Naive B cell (primary cell): ENCODE measurements around the gene MYO1F. TPM values are rescaled to one million over a fixed set of nuclear protein-coding genes. Genes with fewer than 3 reads are reported as not detected.
"Not testable (repeated sequence)": the region's sequence is repeated elsewhere in the genome, so short reads cannot be mapped to it uniquely, and the experiment has no call there.

Source experiments
- ATAC-seq, 2 donors: fragments of 150-1000 bp; cut with Tn5 transposase; 2 replicates each; pipeline ENCODE4 v1.10.0; 2021; ENCODE audit warnings: low read depth in 2 of 2, mild to moderate bottlenecking in 2 of 2, moderate library complexity in 2 of 2
- DNase-seq: peaks from one replicate; pipeline ENCODE4 v3.0.0; 2022
- H3K27ac Mint-ChIP-seq, 6 donors: one replicate each; pipeline ENCODE4 v1.8.0; 2020 to 2022; ENCODE audit warnings: mild to moderate bottlenecking in 6 of 6, mixed read lengths in 6 of 6, moderate library complexity in 5 of 6, inconsistent platforms in 2 of 6
- H3K27me3 Mint-ChIP-seq, 3 donors: one replicate each; pipeline ENCODE4 v1.8.0; 2021 to 2022; ENCODE audit warnings: mixed read lengths in 3 of 3, mild to moderate bottlenecking in 1 of 3
- H3K36me3 Mint-ChIP-seq, 2 donors: one replicate each; pipeline ENCODE4 v1.8.0; 2020 to 2022; ENCODE audit warnings: mixed read lengths in 2 of 2, inconsistent platforms in 1 of 2, mild to moderate bottlenecking in 1 of 2
- H3K4me1 Mint-ChIP-seq, 3 donors: one replicate each; pipeline ENCODE4 v1.8.0; 2020 to 2022; ENCODE audit warnings: mixed read lengths in 3 of 3, inconsistent platforms in 1 of 3, mild to moderate bottlenecking in 1 of 3, moderate library complexity in 1 of 3
- H3K4me3 Mint-ChIP-seq, 8 donors: one replicate each; pipeline ENCODE4 v1.8.0; 2020 to 2022; ENCODE audit warnings: mild to moderate bottlenecking in 8 of 8, mixed read lengths in 8 of 8, moderate library complexity in 8 of 8, inconsistent platforms in 2 of 8
- H3K9me3 Mint-ChIP-seq, 7 donors: one replicate each; pipeline ENCODE4 v1.8.0; 2020 to 2022; ENCODE audit warnings: mixed read lengths in 7 of 7, mild to moderate bottlenecking in 5 of 7, inconsistent platforms in 2 of 7, moderate library complexity in 1 of 7
- polyA plus RNA-seq, 6 donors: library from polyadenylated mRNA; unstranded; fragments of 300-500 nt; fragmentation: Illumina TruSeq; gene quantifications; one replicate each; pipeline ENCODE4 v1.2.3, GENCODE V29; 2021; ENCODE audit warnings: low read depth in 6 of 6

The MYO1F gene
- polyA plus RNA-seq, 6 donors from 2014 or later = 7.2 to 24.4 (median 9.6) TPM

DNA sequence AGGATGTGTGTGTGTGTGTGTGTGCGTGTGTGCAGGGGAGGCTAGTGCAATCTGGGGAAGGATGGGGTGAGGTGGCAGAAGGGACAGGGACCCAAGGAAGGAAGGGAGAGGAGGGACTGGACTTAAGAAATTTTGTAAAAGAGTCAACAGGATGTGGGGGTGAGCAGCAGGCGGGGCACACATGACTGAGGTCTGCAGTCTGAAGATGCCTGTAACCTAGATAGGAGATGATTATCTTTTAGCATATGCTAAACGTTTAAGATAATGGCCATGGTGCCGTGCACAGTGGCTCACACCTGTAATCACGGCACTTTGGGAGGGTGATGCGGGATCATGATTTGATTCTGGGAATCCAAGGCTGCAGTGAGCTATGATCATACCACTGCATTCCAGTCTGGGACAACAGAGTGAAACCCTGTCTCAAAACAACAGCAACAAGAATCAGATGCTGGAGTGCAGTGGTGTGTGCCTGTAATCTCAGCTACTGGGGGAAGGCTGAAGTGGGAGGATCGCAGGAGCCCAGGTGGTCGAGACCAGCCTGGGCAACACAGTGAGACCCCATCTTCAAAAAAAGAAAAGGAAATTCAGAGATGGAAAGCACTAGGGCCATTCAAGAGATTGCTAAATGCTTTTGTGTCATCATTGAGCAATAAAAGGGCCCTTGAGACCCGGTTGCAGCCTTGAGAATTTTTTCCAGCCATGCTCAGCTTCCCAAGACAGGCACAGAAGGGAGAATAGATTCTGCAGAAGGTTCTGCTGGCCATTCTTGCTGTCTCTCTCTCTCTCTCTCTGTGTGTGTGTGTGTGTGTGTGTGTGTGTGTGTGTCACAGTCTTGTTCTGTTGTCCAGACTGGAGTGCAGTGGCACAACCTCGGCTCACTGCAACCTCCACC lies 59.4 kb downstream of the MYO1F start:
- H3K4me3 Mint-ChIP-seq = peak overlapping the region in 7 of 8 donors; percentile 8 to 89 (median 54)
- H3K27me3 Mint-ChIP-seq = no peaks in the 10 kb centered on the region
- peak overlapping the region in 4 of 6 donors; percentile 69 to 79 (median 76) for H3K27ac Mint-ChIP-seq
- H3K36me3 Mint-ChIP-seq = no peaks in the 10 kb centered on the region
- H3K4me1 Mint-ChIP-seq = peaks cover 21 to 36% (median 31%) of the 10 kb centered on the region in 3 donors
- no peaks in the 10 kb centered on the region for H3K9me3 Mint-ChIP-seq
- DNase-seq = no peak
- ATAC-seq = no peak

GRCh38 chr19:8515317-8515716 lies 61.9 kb downstream of the MYO1F start:
- no peaks in the 10 kb centered on the region for H3K27me3 Mint-ChIP-seq
- peak overlapping the region; percentile 54 to 98 (median 94) for H3K4me3 Mint-ChIP-seq
- no peak for ATAC-seq
- no peak for DNase-seq
- H3K27ac Mint-ChIP-seq = peak overlapping the region in 4 of 6 donors; percentile 69 to 97 (median 75)
- H3K36me3 Mint-ChIP-seq = no peaks in the 10 kb centered on the region
- peaks cover 21 to 36% (median 31%) of the 10 kb centered on the region in 3 donors for H3K4me1 Mint-ChIP-seq
- no peaks in the 10 kb centered on the region for H3K9me3 Mint-ChIP-seq

GRCh38 chr19:8514505-8515009 lies 62.7 kb downstream of the MYO1F start:
- H3K27ac Mint-ChIP-seq = peak overlapping the region; percentile 33 to 100 (median 96)
- H3K27me3 Mint-ChIP-seq, ATAC-seq, DNase-seq, H3K36me3 Mint-ChIP-seq, H3K9me3 Mint-ChIP-seq: not testable (repeated sequence)
- peak overlapping the region; percentile 88 to 98 (median 96) for H3K4me3 Mint-ChIP-seq
- H3K4me1 Mint-ChIP-seq = peaks cover 21 to 36% (median 31%) of the 10 kb centered on the region in 3 donors

DNA sequence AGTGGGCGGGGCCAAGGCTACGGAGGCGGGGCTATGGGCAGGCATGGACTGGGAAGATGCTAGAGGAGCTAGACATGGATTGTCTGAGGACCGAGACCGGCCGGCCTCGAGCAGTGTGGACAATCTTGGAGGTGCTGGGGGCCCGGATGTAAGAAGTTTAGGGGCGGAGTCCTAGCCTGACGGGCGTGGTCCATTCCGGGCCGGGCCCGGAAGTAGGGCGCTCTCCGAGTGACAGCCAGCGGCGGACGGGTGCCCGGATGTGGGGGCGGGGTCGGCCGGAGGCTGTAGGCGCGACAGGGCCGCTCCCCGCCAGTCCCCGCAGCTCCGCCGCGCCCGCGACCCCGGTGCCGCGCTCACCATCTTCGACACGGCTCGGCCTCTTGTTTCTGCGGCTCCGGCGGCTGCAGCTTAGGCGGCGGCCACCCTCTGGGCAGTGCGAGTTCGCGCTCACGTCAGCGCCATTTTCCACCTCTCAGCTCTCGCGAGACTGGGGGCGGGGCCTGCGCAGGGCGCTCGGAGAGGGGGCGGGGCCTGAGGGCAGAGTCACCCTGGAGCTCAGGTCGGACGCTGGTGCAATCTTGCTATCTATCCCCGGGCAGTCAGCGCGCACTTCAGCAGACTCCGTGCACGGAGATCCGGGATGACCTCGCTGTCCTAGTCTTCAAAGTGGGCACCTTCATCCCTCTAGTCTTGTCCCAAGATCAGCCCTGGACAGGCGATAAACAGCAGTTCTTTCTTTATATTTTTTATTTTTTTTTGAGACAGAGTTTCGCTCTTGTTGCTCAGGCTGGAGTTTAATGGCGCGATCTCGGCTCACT lies 63.3 kb downstream of the MYO1F start, which contains the start of gene ZNF414:
Gene ZNF414, minus strand, starts transcription at position 481 of the 818 bp plus-strand sequence. Its CDS starts 121 bp downstream, at position 360.
- peak; percentile 91 for ATAC-seq

DNA sequence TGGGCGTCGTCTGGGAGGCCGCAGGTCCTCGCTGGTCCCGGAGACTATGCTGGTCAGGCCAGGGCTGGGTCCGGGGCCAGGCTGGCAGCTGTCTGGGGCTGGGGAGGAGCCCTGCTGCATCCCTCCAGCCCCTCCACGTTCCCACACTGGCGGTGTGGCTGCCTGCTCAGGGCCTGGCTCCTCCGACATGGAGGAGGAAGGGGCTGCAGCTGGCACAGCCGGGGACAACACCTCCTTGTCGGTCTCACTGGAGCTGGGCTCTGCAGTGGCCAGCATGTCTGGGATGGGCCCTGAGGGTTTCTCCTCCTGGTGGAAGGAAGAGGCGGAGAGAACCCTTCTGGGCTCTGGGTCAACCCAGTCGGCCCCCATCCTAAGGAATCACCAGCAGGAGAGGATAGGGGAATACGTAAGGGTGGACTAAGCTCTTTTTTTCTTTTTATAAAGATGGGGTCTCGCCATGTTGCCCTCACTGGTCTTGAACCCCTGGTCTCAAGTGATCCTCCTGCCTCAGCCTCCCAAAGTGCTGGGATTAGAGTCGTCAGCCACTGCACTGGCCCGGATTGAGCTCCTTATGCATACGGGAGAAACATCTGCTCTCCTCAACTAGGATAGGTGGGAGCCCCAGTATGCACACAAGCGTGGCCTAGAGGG lies 64.1 kb downstream of the MYO1F start:
- H3K4me3 Mint-ChIP-seq = peak overlapping the region; percentile 88 to 98 (median 96)
- no peak for ATAC-seq
- peaks cover 17 to 36% (median 31%) of the 10 kb centered on the region in 3 donors for H3K4me1 Mint-ChIP-seq
- peak overlapping the region; percentile 96 to 100 (median 98) for H3K27ac Mint-ChIP-seq
- no peaks in the 10 kb centered on the region for H3K9me3 Mint-ChIP-seq
- no peaks in the 10 kb centered on the region for H3K36me3 Mint-ChIP-seq
- no peak for DNase-seq
- H3K27me3 Mint-ChIP-seq = no peaks in the 10 kb centered on the region

More for the DNA sequence above, 63.3 kb downstream of the MYO1F start, which contains the start of gene ZNF414:
- Mint-ChIP-seq H3K9me3 (no peaks in the 10 kb centered on the region), H3K4me1 (peaks cover 21 to 36% (median 31%) of the 10 kb centered on the region in 3 donors), H3K27ac (peak within 1 kb of the TSS; percentile 96 to 100 (median 98)), H3K27me3 (no peaks in the 10 kb centered on the region), H3K4me3 (peak within 1 kb of the TSS; percentile 88 to 98 (median 96)), H3K36me3 (no peaks in the 10 kb centered on the region)
- DNase-seq = peak; percentile 98

GRCh38 chr19:8512115-8512967 lies 64.9 kb downstream of the MYO1F start:
- ATAC-seq (no peak), DNase-seq (no peak)
- Mint-ChIP-seq H3K4me1 (peaks cover 10 to 37% (median 22%) of the 10 kb centered on the region in 3 donors), H3K27me3 (no peaks in the 10 kb centered on the region), H3K27ac (peak overlapping the region in 2 of 6 donors; percentile 12 to 28), H3K9me3 (no peaks in the 10 kb centered on the region), H3K4me3 (peak overlapping the region in 6 of 8 donors; percentile 18 to 98 (median 70)), H3K36me3 (no peaks in the 10 kb centered on the region)

DNA sequence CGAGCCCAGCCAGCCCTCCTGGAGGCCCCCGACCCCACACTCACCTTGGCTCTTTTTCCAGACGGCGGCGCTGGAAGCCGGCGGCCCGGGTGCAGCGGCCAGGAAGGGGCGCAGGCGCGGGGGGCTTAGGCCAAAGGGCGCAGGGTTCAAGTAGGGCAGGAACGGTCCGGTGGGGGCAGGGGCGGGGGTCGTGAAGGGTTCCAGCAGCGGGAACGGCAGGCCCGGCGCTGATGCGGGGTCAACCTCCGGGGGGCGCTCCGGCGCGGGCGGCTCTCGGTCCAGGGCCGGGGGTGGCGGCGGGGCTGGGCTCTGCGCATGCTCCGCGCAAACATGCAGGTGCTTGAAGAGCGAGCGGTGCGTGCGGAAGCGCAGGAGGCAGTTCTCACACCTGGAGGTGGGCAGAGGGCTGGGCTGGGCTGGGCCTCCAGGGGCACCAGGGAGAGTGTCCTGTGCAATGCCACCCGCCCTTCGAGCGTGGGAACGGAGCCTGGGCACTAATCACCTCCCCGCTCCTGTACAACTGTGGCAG lies 65.6 kb downstream of the MYO1F start:
- no peak for DNase-seq
- ATAC-seq = no peak
- Mint-ChIP-seq H3K27ac (no peak overlapping the region), H3K36me3 (no peaks in the 10 kb centered on the region), H3K4me3 (peak overlapping the region in 1 of 8 donors; percentile 52), H3K4me1 (peaks cover 8 to 34% (median 22%) of the 10 kb centered on the region in 3 donors), H3K27me3 (no peaks in the 10 kb centered on the region), H3K9me3 (no peaks in the 10 kb centered on the region)

DNA sequence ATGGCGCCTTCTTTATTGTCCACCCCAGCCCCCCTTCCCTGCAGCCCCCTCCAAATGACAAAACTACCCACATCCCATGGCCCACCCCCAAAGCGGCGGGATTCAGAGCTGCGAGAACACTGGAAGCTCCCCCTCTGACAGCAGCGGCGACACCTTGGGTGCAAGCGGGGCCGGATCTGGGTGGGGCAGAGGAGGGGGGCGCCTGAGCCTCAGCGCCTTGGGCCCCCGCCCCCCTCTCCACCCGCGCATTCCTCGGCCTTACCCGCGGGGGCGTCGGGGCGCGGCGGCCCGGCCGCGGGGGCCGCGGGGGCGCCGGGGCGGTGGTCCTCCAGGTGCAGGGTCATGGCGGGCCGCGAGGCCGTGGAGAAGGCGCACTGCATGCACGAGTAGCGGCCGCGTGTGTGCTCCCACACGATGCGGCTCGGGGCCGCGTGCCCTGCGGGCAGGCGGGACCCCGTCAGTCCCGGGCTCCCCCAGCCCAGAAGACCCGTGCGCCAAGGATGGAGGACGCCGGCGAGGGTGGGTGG lies 66.6 kb downstream of the MYO1F start:
- Mint-ChIP-seq H3K9me3 (no peaks in the 10 kb centered on the region), H3K27ac (no peak overlapping the region), H3K4me1 (peaks cover 15 to 37% (median 31%) of the 10 kb centered on the region in 3 donors), H3K36me3 (no peaks in the 10 kb centered on the region), H3K27me3 (no peaks in the 10 kb centered on the region), H3K4me3 (no peak overlapping the region)
- DNase-seq = no peak
- no peak for ATAC-seq

GRCh38 chr19:8506402-8506957 lies 70.8 kb downstream of the MYO1F start:
- H3K4me1 Mint-ChIP-seq = peaks cover 12 to 20% (median 17%) of the 10 kb centered on the region in 3 donors
- no peaks in the 10 kb centered on the region for H3K36me3 Mint-ChIP-seq
- no peaks in the 10 kb centered on the region for H3K9me3 Mint-ChIP-seq
- no peak for DNase-seq
- no peak for ATAC-seq
- peak overlapping the region; percentile 85 to 96 (median 94) for H3K4me3 Mint-ChIP-seq
- H3K27ac Mint-ChIP-seq = peak overlapping the region in 1 of 6 donors; percentile 76
- H3K27me3 Mint-ChIP-seq = peaks cover 0 to 10% (median 8%) of the 10 kb centered on the region in 3 donors

GRCh38 chr19:8505680-8506401 lies 71.4 kb downstream of the MYO1F start:
- Mint-ChIP-seq H3K4me3 (peak overlapping the region; percentile 85 to 96 (median 94)), H3K27ac (peak overlapping the region in 2 of 6 donors; percentile 76 to 92)
- peak; percentile 76 to 77 for ATAC-seq

DNA sequence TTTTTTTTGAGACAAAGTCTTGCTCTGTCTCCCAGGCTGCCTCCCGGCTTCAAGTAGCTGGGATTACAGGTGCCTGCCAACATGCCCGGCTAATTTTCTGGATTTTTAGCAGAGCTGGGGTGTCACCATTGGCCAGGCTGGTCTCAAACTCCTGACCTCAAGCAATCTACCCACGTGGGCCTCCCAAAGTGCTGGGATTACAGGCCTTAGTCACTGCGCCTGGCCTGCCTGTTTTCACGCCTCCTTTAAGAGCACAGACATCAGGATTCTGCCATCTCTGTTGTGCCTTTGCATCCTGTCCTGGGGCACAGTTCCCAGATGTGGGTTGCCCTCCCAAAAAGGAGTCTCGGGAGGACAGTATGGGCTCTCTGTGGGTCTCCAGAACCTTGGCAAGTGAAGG lies 72.3 kb downstream of the MYO1F start:
- Mint-ChIP-seq H3K27me3 (peaks cover 0 to 13% (median 8%) of the 10 kb centered on the region in 3 donors), H3K27ac (no peak overlapping the region), H3K4me1 (peaks cover 17 to 20% (median 17%) of the 10 kb centered on the region in 3 donors), H3K9me3 (no peaks in the 10 kb centered on the region), H3K4me3 (peak overlapping the region in 7 of 8 donors; percentile 20 to 96 (median 74)), H3K36me3 (no peaks in the 10 kb centered on the region)
- DNase-seq = no peak
- no peak for ATAC-seq

More at GRCh38 chr19:8505680-8506401, 71.4 kb downstream of the MYO1F start:
- Mint-ChIP-seq H3K27me3 (peaks cover 0 to 13% (median 8%) of the 10 kb centered on the region in 3 donors), H3K36me3 (no peaks in the 10 kb centered on the region), H3K4me1 (peaks cover 12 to 20% (median 17%) of the 10 kb centered on the region in 3 donors), H3K9me3 (no peaks in the 10 kb centered on the region)
- peak; percentile 66 for DNase-seq
